Neural progenitor cell (in vitro differentiated cells): ENCODE measurements around the gene ASIC1.

ENCODE experiments used
- CTCF ChIP-seq: fragments of 200-600 bp; sonication (generic); IDR thresholded peaks from 2 replicates; pipeline ENCODE4 v1.5.1; 2017; ENCODE audit warnings: antibody characterized with exemption, mild to moderate bottlenecking
- EZH2 ChIP-seq: fragments of 200-600 bp; sonication (generic); IDR thresholded peaks from 2 replicates; pipeline ENCODE4 v1.6.1; 2017; ENCODE audit warnings: antibody characterized with exemption, mild to moderate bottlenecking, moderate library complexity
- EZH2phosphoT487 ChIP-seq: fragments of 200-600 bp; sonication (generic); IDR thresholded peaks from 2 replicates; pipeline ENCODE4 v1.6.1; 2017; ENCODE audit warnings: antibody characterized with exemption

- TF ChIP-seq CTCF = no peak
- no peak for TF ChIP-seq EZH2phosphoT487
- no peak for TF ChIP-seq EZH2
These were observed 6.8 kb upstream of the ASIC1 start for GRCh38 chr12:50050410-50051098.
